B cell (primary cell): ENCODE results near the gene CBX7. TPM values are rescaled to one million over a fixed set of nuclear protein-coding genes. Genes with fewer than 3 reads are reported as not detected.

ENCODE experiments used
- ATAC-seq: fragments of 200-7000 bp; cut with Tn5 transposase; one replicate; pipeline ENCODE4 v1.10.0; 2021; ENCODE audit warnings: low read depth, mild to moderate bottlenecking, moderate number of reproducible peaks, moderate library complexity
- CTCF ChIA-PET: fragments of 350-600 bp; sonication (Branson Sonifier 250); formaldehyde crosslinking; loops from one replicate; lab custom pipeline; 2021; ENCODE audit warnings: antibody characterized with exemption, inconsistent platforms; lab: Charles Lee
- POLR2A ChIA-PET: fragments of 350-600 bp; sonication (Branson Sonifier 250); formaldehyde crosslinking; loops from one replicate; lab custom pipeline; 2021; ENCODE audit warnings: antibody characterized with exemption; lab: Charles Lee
- DNase-seq: peaks from one replicate; pipeline ENCODE4 v3.0.0; 2013
- H2AFZ ChIP-seq: 2 replicates; pipeline ENCODE4 v1.6.1; 2012; ENCODE audit warnings: mild to moderate bottlenecking, low read depth, low read length; ENCODE audit not compliant: insufficient read depth, poor library complexity, severe bottlenecking
- H3K27ac ChIP-seq, 2 donors: 1 replicate in 1 of 2; 2 replicates in 1 of 2; pipeline ENCODE4 v1.5.1; 2012 to 2013; ENCODE audit warnings: low read length in 2 of 2, mild to moderate bottlenecking in 2 of 2, moderate library complexity in 1 of 2
- H3K27me3 ChIP-seq, 4 experiments: fragments of 200-600 bp in 1 of 4; sonication (generic) in 1 of 4; replicated peaks in 1 of 4; 1 replicate in 2 of 4; 2 replicates in 2 of 4; pipeline versions ENCODE4 v1.6.1 to v1.7.0; 2013 to 2016; ENCODE audit warnings: low read length in 3 of 4, mild to moderate bottlenecking in 2 of 4, mixed read lengths in 1 of 4, moderate library complexity in 1 of 4; ENCODE audit not compliant: insufficient read depth in 4 of 4, control insufficient read depth in 3 of 4; ENCODE audit errors: control extremely low read depth in 1 of 4
- H3K36me3 ChIP-seq, 2 experiments: replicated peaks in 1 of 2; 1 replicate in 1 of 2; 2 replicates in 1 of 2; pipeline versions ENCODE4 v1.6.1 to v1.7.1; 2013; ENCODE audit warnings: low read length in 1 of 2; ENCODE audit not compliant: insufficient read depth in 2 of 2, control insufficient read depth in 1 of 2; ENCODE audit errors: control extremely low read depth in 1 of 2, extremely low read depth in 1 of 2
- H3K4me1 ChIP-seq, 2 donors: fragments of 200-600 bp in 1 of 2; sonication (generic) in 1 of 2; 1 replicate in 1 of 2; 2 replicates in 1 of 2; pipeline versions ENCODE4 v1.5.1 to v1.6.1; 2013 to 2017; ENCODE audit warnings: low read length in 2 of 2; ENCODE audit not compliant: control insufficient read depth in 2 of 2, insufficient read depth in 2 of 2
- H3K4me2 ChIP-seq: replicated peaks from 2 replicates; pipeline ENCODE3; 2012; ENCODE audit warnings: mild to moderate bottlenecking, low read depth, low read length; ENCODE audit not compliant: poor library complexity, severe bottlenecking
- H3K4me3 ChIP-seq, 5 experiments: fragments of 200-600 bp in 1 of 5; sonication (generic) in 1 of 5; 1 replicate in 3 of 5; 2 replicates in 2 of 5; pipeline versions ENCODE4 v1.5.1 to v1.7.0; 2011 to 2016; ENCODE audit warnings: low read length in 4 of 5, mild to moderate bottlenecking in 4 of 5, low read depth in 2 of 5, control low read depth in 1 of 5, moderate library complexity in 1 of 5; ENCODE audit not compliant: insufficient read depth in 1 of 5; ENCODE audit errors: control extremely low read depth in 1 of 5, extremely low read depth in 1 of 5
- H3K79me2 ChIP-seq: fragments of 200-600 bp; sonication (generic); one replicate; pipeline ENCODE4 v1.6.0; 2016; ENCODE audit warnings: low read length; ENCODE audit not compliant: control insufficient read depth, insufficient read depth
- H3K9ac ChIP-seq: fragments of 200-600 bp; sonication (generic); 2 replicates; pipeline ENCODE4 v1.6.1; 2017; ENCODE audit warnings: mild to moderate bottlenecking, low read length, moderate library complexity
- H3K9me3 ChIP-seq, 3 donors: one replicate each; pipeline versions ENCODE4 v1.6.1 to v1.7.1; 2013; ENCODE audit warnings: low read length in 2 of 3; ENCODE audit not compliant: control insufficient read depth in 2 of 3, insufficient read depth in 1 of 3; ENCODE audit errors: control extremely low read depth in 1 of 3
- H4K20me1 ChIP-seq: 2 replicates; pipeline ENCODE4 v1.6.0; 2012; ENCODE audit warnings: mild to moderate bottlenecking, low read length; ENCODE audit not compliant: insufficient read depth, control insufficient read depth, poor library complexity, severe bottlenecking
- H3K27ac Mint-ChIP-seq: one replicate; pipeline ENCODE4 v1.8.0; 2021; ENCODE audit warnings: mixed read lengths
- H3K27me3 Mint-ChIP-seq: one replicate; pipeline ENCODE4 v1.8.0; 2021; ENCODE audit warnings: mixed read lengths
- H3K4me1 Mint-ChIP-seq: one replicate; pipeline ENCODE4 v1.8.0; 2021; ENCODE audit warnings: mixed read lengths
- H3K4me3 Mint-ChIP-seq: one replicate; pipeline ENCODE4 v1.8.0; 2021; ENCODE audit warnings: mixed read lengths
- H3K9me3 Mint-ChIP-seq: one replicate; pipeline ENCODE4 v1.8.0; 2022; ENCODE audit warnings: mixed read lengths; ENCODE audit not compliant: insufficient read depth
- CTCF ChIP-seq: fragments of 200-600 bp; IDR thresholded peaks from one replicate; pipeline ENCODE4 v1.8.0; 2022; ENCODE audit warnings: antibody characterized with exemption, mild to moderate bottlenecking
- EZH2 ChIP-seq: IDR thresholded peaks from 2 replicates; pipeline ENCODE4 v1.6.1; 2012; ENCODE audit warnings: borderline replicate concordance, low read depth, mild to moderate bottlenecking, moderate library complexity, low read length; ENCODE audit not compliant: insufficient read depth, poor library complexity, severe bottlenecking
- WGBS: methylation state at CpG from one replicate; pipeline ENCODE4 v1.1.5; 2013; ENCODE audit warnings: missing lambda C conversion rate; ENCODE audit not compliant: insufficient coverage; 5-methylcytosine and 5-hydroxymethylcytosine counted together
- intact Hi-C: fragments of 100-400 bp; cut with micrococcal nuclease; formaldehyde crosslinking; loops from one replicate; pipeline ENCODE4 v1.10.0; 2022
- polyA plus RNA-seq: library from polyadenylated mRNA; depleted of rRNA; stranded (reverse); fragments of >200 nt; gene quantifications from 2 replicates; pipeline ENCODE4 v1.2.3, GENCODE V29; 2012
- total RNA-seq, 2 donors: library from RNA; stranded (reverse); fragments of 120-200 nt in 1 of 2; gene quantifications; 1 replicate in 1 of 2; 2 replicates in 1 of 2; pipeline versions ENCODE4 v1.2.3 to v1.2.4, GENCODE V29; 2013 to 2022

The CBX7 gene
- total and polyA plus RNA-seq, 2 donors (not counting 1 experiment from before 2014, with no cell fraction given): 83.6 to 141 TPM

GRCh38 chr22:39134366-39135091 lies 18.0 kb downstream of the CBX7 start:
- Histone ChIP-seq H3K4me3 (no peak overlapping the region), H3K4me1 (no peaks in the 10 kb centered on the region), H3K4me2 (no peak overlapping the region), H3K9ac (no peak overlapping the region), H3K27ac (no peak overlapping the region), H3K9me3 (no peaks in the 10 kb centered on the region), H4K20me1 (peaks cover 56% of the 10 kb centered on the region), H3K36me3 (peaks cover 0 to 32% of the 10 kb centered on the region in 2 experiments), H3K79me2 (peaks cover 7% of the 10 kb centered on the region), H3K27me3 (no peaks in the 10 kb centered on the region), H2AFZ (no peak overlapping the region)
- no peak overlapping the region for H3K27ac Mint-ChIP-seq
- POLR2A ChIA-PET: no interaction called here
- intact Hi-C loops: no loop called here
- no peak for ATAC-seq
- no peaks in the 10 kb centered on the region for H3K9me3 Mint-ChIP-seq
- no peaks in the 10 kb centered on the region for H3K4me1 Mint-ChIP-seq
- no peaks in the 10 kb centered on the region for H3K27me3 Mint-ChIP-seq
- CTCF ChIA-PET: interaction anchor here (1.0 to 2.4 kb wide), 8 partner anchors 14 to 395 kb away, joined by 3 to 9 read pairs (median 5); no protein-coding TSS in a partner anchor
- WGBS: 96% methylated on average over 28 of the region's 35 CpGs
- DNase-seq: no peak
- no peak overlapping the region for H3K4me3 Mint-ChIP-seq
- TF ChIP-seq CTCF (no peak), EZH2 (no peak)

GRCh38 chr22:39133871-39134270 lies 18.6 kb downstream of the CBX7 start:
- H3K27ac Mint-ChIP-seq: no peak overlapping the region
- H3K27ac ChIP-seq: no peak overlapping the region
- H3K4me3 Mint-ChIP-seq: no peak overlapping the region
- no peaks in the 10 kb centered on the region for H3K27me3 Mint-ChIP-seq
- POLR2A ChIA-PET: interaction anchor here (0.6 kb wide), 1 partner anchor 54 kb away, joined by 3 read pairs; no protein-coding TSS in a partner anchor
- H2AFZ ChIP-seq: no peak overlapping the region
- H3K4me1 ChIP-seq: no peaks in the 10 kb centered on the region
- CTCF ChIA-PET: interaction anchor here (1.3 to 2.4 kb wide), 4 partner anchors 15 to 183 kb away, joined by 3 to 9 read pairs (median 5); no protein-coding TSS in a partner anchor
- H3K9me3 Mint-ChIP-seq: no peaks in the 10 kb centered on the region
- 94% methylated on average over 17 of the region's 17 CpGs for WGBS
- TF ChIP-seq EZH2 (no peak), CTCF (no peak)
- no peak overlapping the region for H3K9ac ChIP-seq
- no peaks in the 10 kb centered on the region for H3K9me3 ChIP-seq
- no peak overlapping the region for H3K4me3 ChIP-seq
- H3K4me2 ChIP-seq: no peak overlapping the region
- peaks cover 56% of the 10 kb centered on the region for H4K20me1 ChIP-seq
- ATAC-seq: no peak
- peaks cover 0 to 32% of the 10 kb centered on the region in 2 experiments for H3K36me3 ChIP-seq
- no peaks in the 10 kb centered on the region for H3K27me3 ChIP-seq
- no peaks in the 10 kb centered on the region for H3K4me1 Mint-ChIP-seq
- H3K79me2 ChIP-seq: peaks cover 7% of the 10 kb centered on the region
- no peak for DNase-seq
- intact Hi-C loops: no loop called here
